ENCODE data around the gene LRRC32.

LRRC32 gene

GRCh38 chr11:76653012-76653673, 17.4 kb downstream of the LRRC32 start:
- no peak for TF ChIP-seq EZH2phosphoT487 (IDR thresholded peaks at IDR 0.05; ENCODE audit: borderline replicate concordance)
- no peak for TF ChIP-seq CTCF (conservative IDR thresholded peaks at IDR 0.05; ENCODE audit: low read length)
- Histone ChIP-seq H3K4me2 (ENCODE audit: low read depth, low read length, poor library complexity, severe bottlenecking) (no peak overlapping the region), H3K4me3 (ENCODE audit: low read length, poor library complexity, severe bottlenecking) (no peak overlapping the region), H3K36me3 (ENCODE audit: insufficient read depth, low read length) (no peaks in the 10 kb centered on the region), H4K20me1 (ENCODE audit: insufficient read depth, low read length, poor library complexity, severe bottlenecking) (no peaks in the 10 kb centered on the region), H3K27me3 (ENCODE audit: insufficient read depth, low read length, poor library complexity, severe bottlenecking) (no peaks in the 10 kb centered on the region), H3K9me2 (replicated peaks; ENCODE audit: low read depth, low read length) (no peaks in the 10 kb centered on the region), H3F3A (ENCODE audit: low read depth) (no peaks in the 10 kb centered on the region), H2AFZ (ENCODE audit: low read length) (no peak overlapping the region), H3K9me3 (ENCODE audit: insufficient read depth, low read depth, low read length) (no peaks in the 10 kb centered on the region), H3K4me1 (ENCODE audit: insufficient read depth, low read length, poor library complexity, severe bottlenecking) (peaks cover 8% of the 10 kb centered on the region), H3K9ac (ENCODE audit: low read depth, low read length, poor library complexity, severe bottlenecking) (no peak overlapping the region), H3K79me2 (ENCODE audit: insufficient read depth, low read length) (no peaks in the 10 kb centered on the region)

- TF ChIP-seq CTCF (conservative IDR thresholded peaks at IDR 0.05; ENCODE audit: low read length) (no peak), EZH2phosphoT487 (IDR thresholded peaks at IDR 0.05; ENCODE audit: borderline replicate concordance) (no peak)
- Histone ChIP-seq H3K9ac (ENCODE audit: low read depth, low read length, poor library complexity, severe bottlenecking) (no peak overlapping the region), H4K20me1 (ENCODE audit: insufficient read depth, low read length, poor library complexity, severe bottlenecking) (no peaks in the 10 kb centered on the region), H3F3A (ENCODE audit: low read depth) (no peaks in the 10 kb centered on the region), H2AFZ (ENCODE audit: low read length) (no peak overlapping the region), H3K9me2 (replicated peaks; ENCODE audit: low read depth, low read length) (no peaks in the 10 kb centered on the region), H3K4me2 (ENCODE audit: low read depth, low read length, poor library complexity, severe bottlenecking) (no peak overlapping the region), H3K4me3 (ENCODE audit: low read length, poor library complexity, severe bottlenecking) (no peak overlapping the region), H3K79me2 (ENCODE audit: insufficient read depth, low read length) (no peaks in the 10 kb centered on the region), H3K9me3 (ENCODE audit: insufficient read depth, low read depth, low read length) (peaks cover 4% of the 10 kb centered on the region; the same call in 1 of the 2 replicates), H3K4me1 (ENCODE audit: insufficient read depth, low read length, poor library complexity, severe bottlenecking) (no peaks in the 10 kb centered on the region), H3K27me3 (ENCODE audit: insufficient read depth, low read length, poor library complexity, severe bottlenecking) (no peaks in the 10 kb centered on the region), H3K36me3 (ENCODE audit: insufficient read depth, low read length) (no peaks in the 10 kb centered on the region)
Measured at GRCh38 chr11:76649851-76650372, 20.6 kb downstream of the LRRC32 start.

GRCh38 chr11:76649011-76649410, 21.5 kb downstream of the LRRC32 start:
- H3K79me2 ChIP-seq (ENCODE audit: insufficient read depth, low read length) = no peaks in the 10 kb centered on the region
- peaks cover 4% of the 10 kb centered on the region; the same call in 1 of the 2 replicates for H3K9me3 ChIP-seq (ENCODE audit: insufficient read depth, low read depth, low read length)
- no peak overlapping the region for H2AFZ ChIP-seq (ENCODE audit: low read length)
- no peak overlapping the region for H3K4me2 ChIP-seq (ENCODE audit: low read depth, low read length, poor library complexity, severe bottlenecking)
- TF ChIP-seq CTCF (conservative IDR thresholded peaks at IDR 0.05; ENCODE audit: low read length) (no peak), EZH2phosphoT487 (IDR thresholded peaks at IDR 0.05; ENCODE audit: borderline replicate concordance) (no peak)
- H3K9me2 ChIP-seq (replicated peaks; ENCODE audit: low read depth, low read length) = no peaks in the 10 kb centered on the region
- no peak overlapping the region for H3K9ac ChIP-seq (ENCODE audit: low read depth, low read length, poor library complexity, severe bottlenecking)
- H3K27me3 ChIP-seq (ENCODE audit: insufficient read depth, low read length, poor library complexity, severe bottlenecking) = no peaks in the 10 kb centered on the region
- H3K4me1 ChIP-seq (ENCODE audit: insufficient read depth, low read length, poor library complexity, severe bottlenecking) = no peaks in the 10 kb centered on the region
- H3K4me3 ChIP-seq (ENCODE audit: low read length, poor library complexity, severe bottlenecking) = no peak overlapping the region
- H3K36me3 ChIP-seq (ENCODE audit: insufficient read depth, low read length) = no peaks in the 10 kb centered on the region
- H3F3A ChIP-seq (ENCODE audit: low read depth) = no peaks in the 10 kb centered on the region
- H4K20me1 ChIP-seq (ENCODE audit: insufficient read depth, low read length, poor library complexity, severe bottlenecking) = no peaks in the 10 kb centered on the region
